ENCODE measurements around the gene TRAPPC3. TPM values are rescaled to one million over a fixed set of nuclear protein-coding genes. Genes with fewer than 3 reads are reported as not detected.

The TRAPPC3 gene
- total RNA-seq, 1 donor = 111 TPM

- H4K20me1 ChIP-seq (ENCODE audit: insufficient read depth, low read length) = peaks cover 9% of the 10 kb centered on the region
- no peaks in the 10 kb centered on the region for H3K36me3 ChIP-seq (ENCODE audit: insufficient read depth, low read length)
- no peak for TF ChIP-seq CTCF (IDR thresholded peaks at IDR 0.05; ENCODE audit: extremely low read depth, low read depth, low read length)
- H3K27ac ChIP-seq (ENCODE audit: low read depth, low read length) = peak overlapping the region; percentile 91
- DNase-seq (ENCODE audit: insufficient read length, low spot score, missing footprints) = peak; percentile 83
- peak overlapping the region; percentile 100 for H3K4me2 ChIP-seq (ENCODE audit: insufficient read depth, low read length)
- no peaks in the 10 kb centered on the region for H3K27me3 ChIP-seq (ENCODE audit: insufficient read depth, low read length)
- peak overlapping the region; percentile 96 for H3K4me3 ChIP-seq (ENCODE audit: insufficient read depth, low read length)
- H3K4me1 ChIP-seq (ENCODE audit: insufficient read depth, low read length) = peaks cover 40% of the 10 kb centered on the region
- peak overlapping the region; percentile 89 for H2AFZ ChIP-seq (ENCODE audit: low read length)
- H3K9me3 ChIP-seq (ENCODE audit: low read depth, low read length) = no peaks in the 10 kb centered on the region
- peaks cover 47% of the 10 kb centered on the region for H3K79me2 ChIP-seq (ENCODE audit: insufficient read depth, low read length)
Measured at GRCh38 chr1:36148821-36149236, 457 bp downstream of the TRAPPC3 start.

GRCh38 chr1:36144413-36144812, 4.9 kb downstream of the TRAPPC3 start:
- Histone ChIP-seq H3K27me3 (ENCODE audit: insufficient read depth, low read length) (no peaks in the 10 kb centered on the region), H3K9me3 (ENCODE audit: low read depth, low read length) (no peaks in the 10 kb centered on the region), H2AFZ (ENCODE audit: low read length) (no peak overlapping the region), H4K20me1 (ENCODE audit: insufficient read depth, low read length) (peaks cover 29% of the 10 kb centered on the region), H3K27ac (ENCODE audit: low read depth, low read length) (no peak overlapping the region), H3K4me1 (ENCODE audit: insufficient read depth, low read length) (peaks cover 27% of the 10 kb centered on the region), H3K4me3 (ENCODE audit: insufficient read depth, low read length) (no peak overlapping the region), H3K36me3 (ENCODE audit: insufficient read depth, low read length) (peaks cover 8% of the 10 kb centered on the region), H3K4me2 (ENCODE audit: insufficient read depth, low read length) (no peak overlapping the region), H3K79me2 (ENCODE audit: insufficient read depth, low read length) (peaks cover 88% of the 10 kb centered on the region)
- DNase-seq (ENCODE audit: insufficient read length, low spot score, missing footprints) = no peak
- TF ChIP-seq CTCF (IDR thresholded peaks at IDR 0.05; ENCODE audit: extremely low read depth, low read depth, low read length) = no peak

GRCh38 chr1:36143424-36143823, 5.9 kb downstream of the TRAPPC3 start:
- Histone ChIP-seq H3K27ac (ENCODE audit: low read depth, low read length) (no peak overlapping the region), H3K27me3 (ENCODE audit: insufficient read depth, low read length) (no peaks in the 10 kb centered on the region), H3K9me3 (ENCODE audit: low read depth, low read length) (no peaks in the 10 kb centered on the region), H3K4me3 (ENCODE audit: insufficient read depth, low read length) (no peak overlapping the region), H4K20me1 (ENCODE audit: insufficient read depth, low read length) (peaks cover 23% of the 10 kb centered on the region), H3K4me1 (ENCODE audit: insufficient read depth, low read length) (peaks cover 22% of the 10 kb centered on the region), H3K36me3 (ENCODE audit: insufficient read depth, low read length) (peaks cover 10% of the 10 kb centered on the region), H2AFZ (ENCODE audit: low read length) (no peak overlapping the region), H3K4me2 (ENCODE audit: insufficient read depth, low read length) (no peak overlapping the region), H3K79me2 (ENCODE audit: insufficient read depth, low read length) (peaks cover 86% of the 10 kb centered on the region)
- no peak for DNase-seq (ENCODE audit: insufficient read length, low spot score, missing footprints)
- TF ChIP-seq CTCF (IDR thresholded peaks at IDR 0.05; ENCODE audit: extremely low read depth, low read depth, low read length) = no peak

GRCh38 chr1:36142121-36142520, 7.2 kb downstream of the TRAPPC3 start:
- H3K9me3 ChIP-seq (ENCODE audit: low read depth, low read length) = no peaks in the 10 kb centered on the region
- no peak overlapping the region for H3K27ac ChIP-seq (ENCODE audit: low read depth, low read length)
- peaks cover 19% of the 10 kb centered on the region for H3K4me1 ChIP-seq (ENCODE audit: insufficient read depth, low read length)
- H3K4me2 ChIP-seq (ENCODE audit: insufficient read depth, low read length) = no peak overlapping the region
- H4K20me1 ChIP-seq (ENCODE audit: insufficient read depth, low read length) = peaks cover 23% of the 10 kb centered on the region
- H3K27me3 ChIP-seq (ENCODE audit: insufficient read depth, low read length) = no peaks in the 10 kb centered on the region
- peaks cover 21% of the 10 kb centered on the region for H3K36me3 ChIP-seq (ENCODE audit: insufficient read depth, low read length)
- no peak overlapping the region for H2AFZ ChIP-seq (ENCODE audit: low read length)
- no peak for DNase-seq (ENCODE audit: insufficient read length, low spot score, missing footprints)
- no peak overlapping the region for H3K4me3 ChIP-seq (ENCODE audit: insufficient read depth, low read length)
- no peak for TF ChIP-seq CTCF (IDR thresholded peaks at IDR 0.05; ENCODE audit: extremely low read depth, low read depth, low read length)
- H3K79me2 ChIP-seq (ENCODE audit: insufficient read depth, low read length) = peaks cover 86% of the 10 kb centered on the region
